ENCODE results near the gene PCCA.
A peak's percentile ranks its signal among the peaks of the same experiment; 100 is the strongest.

The PCCA gene

GRCh38 chr13:100476963-100477362, 388.1 kb downstream of the PCCA start:
- DNase-seq: no peak

DNA sequence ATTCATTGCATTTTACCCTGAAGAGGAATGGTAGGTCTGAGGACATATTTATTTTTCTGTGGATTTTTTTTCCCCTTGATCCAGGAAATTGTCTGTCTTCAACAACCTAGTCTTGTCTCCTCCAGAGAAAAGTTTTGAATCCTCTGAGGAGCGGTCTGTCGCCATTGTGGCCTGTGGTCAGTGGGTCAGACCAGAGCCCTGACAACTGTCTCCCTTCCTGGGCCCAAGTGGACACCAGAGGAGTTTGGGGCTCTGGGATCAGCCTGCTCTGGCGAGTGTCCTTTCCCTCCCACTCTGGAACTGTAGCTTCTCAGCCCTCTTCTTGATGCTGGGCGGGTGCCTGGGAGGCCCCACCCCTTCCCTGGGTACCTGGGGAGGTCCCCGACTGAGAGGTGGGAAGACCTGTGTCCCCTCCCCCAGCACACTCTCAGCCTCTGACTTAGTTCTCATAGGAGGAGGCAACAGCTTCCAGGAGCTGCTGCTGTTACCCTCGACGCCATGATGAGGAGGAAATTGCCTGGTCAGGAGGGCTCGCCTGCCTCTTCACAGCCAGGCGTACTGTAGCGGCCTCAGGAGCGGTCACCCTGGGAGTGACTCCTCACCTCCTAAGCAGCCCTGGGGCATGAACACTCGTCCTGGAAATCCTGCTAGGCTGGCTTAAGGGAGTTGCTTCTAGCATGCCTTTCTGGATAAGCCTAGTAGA, 389.4 kb downstream of the PCCA start:
- no peak for DNase-seq

DNA sequence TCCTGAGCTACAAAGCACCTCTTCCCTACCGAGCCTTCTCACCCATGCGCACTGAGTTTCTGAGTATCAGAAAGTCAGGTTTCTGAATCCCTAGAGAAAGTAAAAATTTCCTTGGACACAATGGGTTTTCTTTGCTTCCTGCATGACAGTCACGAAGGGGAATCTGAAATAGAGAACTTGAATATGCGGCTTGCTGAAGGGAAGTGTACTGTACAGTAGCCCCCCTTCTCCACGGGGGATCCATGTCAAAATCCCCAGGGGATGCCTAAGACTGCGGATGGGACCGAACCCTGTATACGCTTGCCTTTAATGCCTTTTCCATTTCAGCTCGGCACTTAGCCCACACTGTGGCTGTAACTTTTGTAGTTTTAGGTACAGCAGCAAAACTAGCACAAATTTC, 391.8 kb downstream of the PCCA start:
- DNase-seq: no peak

DNA sequence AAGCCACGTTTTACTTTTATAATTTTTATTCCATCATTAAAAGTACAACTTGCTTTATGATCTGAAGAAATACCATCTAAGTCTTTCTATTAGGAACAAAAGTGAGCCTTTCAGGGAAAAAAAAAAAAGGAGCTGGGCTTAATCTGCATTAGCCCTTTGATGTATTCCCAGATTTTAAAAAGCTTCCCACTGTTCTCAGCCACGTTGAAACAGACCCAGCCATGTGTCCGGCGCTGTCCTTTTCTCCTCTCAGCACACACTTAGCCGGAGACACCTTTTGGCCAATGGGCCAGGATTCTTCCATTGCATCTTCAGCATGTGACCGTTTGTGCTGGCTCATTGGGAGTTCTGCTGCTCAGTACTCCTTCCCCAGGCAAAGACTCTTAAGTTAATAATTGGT, 394.2 kb downstream of the PCCA start:
- no peak for DNase-seq

DNA sequence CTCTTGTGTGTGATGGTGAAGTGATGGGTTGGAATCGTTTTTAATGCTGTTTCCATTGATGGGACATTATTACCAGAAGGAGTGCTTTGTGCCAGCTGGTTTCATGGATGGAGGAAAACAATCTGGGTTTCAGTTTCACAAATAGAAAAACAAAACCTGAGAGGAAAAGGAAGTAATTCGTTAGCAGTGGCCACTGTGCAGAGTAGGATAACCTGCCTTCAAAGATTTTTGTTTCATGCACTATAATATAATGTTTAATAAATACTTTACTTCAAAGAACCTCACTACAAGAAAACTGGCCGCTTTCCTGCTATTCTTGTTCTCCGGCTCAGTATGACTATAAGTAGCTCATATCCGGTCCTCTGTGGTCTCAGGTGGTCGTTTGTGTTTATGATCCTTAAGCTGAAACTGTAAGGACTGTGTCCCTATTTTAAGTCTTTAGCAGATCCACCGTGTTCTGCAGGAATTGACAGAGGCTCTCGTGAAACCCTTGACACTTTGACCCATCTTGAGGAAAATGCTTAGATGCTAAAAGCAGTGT, 395.0 kb downstream of the PCCA start:
- no peak for DNase-seq

DNA sequence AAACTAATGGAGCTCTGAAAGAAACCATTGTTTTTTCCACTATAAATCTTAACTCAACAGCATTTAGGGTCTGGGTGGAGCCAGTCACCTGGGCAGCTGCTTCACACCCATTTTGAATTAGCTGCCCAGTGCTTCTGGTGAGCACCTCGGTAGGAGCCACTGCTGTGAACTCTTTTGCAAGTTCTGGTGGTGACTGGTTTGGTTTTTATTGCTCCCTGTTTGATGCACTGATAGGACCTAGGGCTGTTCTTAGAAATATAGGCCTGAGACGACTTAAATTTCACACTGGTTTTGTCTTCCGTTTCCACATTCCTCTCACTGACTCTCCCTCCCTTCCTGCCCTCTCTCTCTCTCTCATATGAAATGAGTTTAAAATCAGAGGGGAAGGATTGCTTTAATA, 395.8 kb downstream of the PCCA start:
- no peak for DNase-seq

DNA sequence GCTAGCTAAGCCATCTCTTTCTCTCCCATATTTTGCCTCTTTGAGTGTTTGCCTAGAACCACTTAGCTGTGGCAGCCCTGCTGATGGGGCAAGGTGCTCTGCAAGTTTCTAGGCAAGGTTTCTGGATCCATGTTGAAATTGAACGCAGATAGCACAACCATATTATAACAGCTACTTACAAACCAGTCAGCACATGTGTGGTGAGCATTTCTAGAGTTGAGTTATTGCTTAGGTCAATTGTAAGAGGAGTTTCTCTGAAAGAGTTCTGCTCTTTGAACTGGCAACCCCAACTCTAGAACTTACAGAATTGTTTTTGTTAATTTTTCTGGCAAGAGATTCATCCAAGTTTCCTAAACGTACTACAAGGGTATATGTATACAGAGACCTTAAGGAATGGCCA, 396.4 kb downstream of the PCCA start:
- DNase-seq: no peak

- no peak for DNase-seq
Measured at GRCh38 chr13:100490692-100491091, 401.8 kb downstream of the PCCA start.

DNA sequence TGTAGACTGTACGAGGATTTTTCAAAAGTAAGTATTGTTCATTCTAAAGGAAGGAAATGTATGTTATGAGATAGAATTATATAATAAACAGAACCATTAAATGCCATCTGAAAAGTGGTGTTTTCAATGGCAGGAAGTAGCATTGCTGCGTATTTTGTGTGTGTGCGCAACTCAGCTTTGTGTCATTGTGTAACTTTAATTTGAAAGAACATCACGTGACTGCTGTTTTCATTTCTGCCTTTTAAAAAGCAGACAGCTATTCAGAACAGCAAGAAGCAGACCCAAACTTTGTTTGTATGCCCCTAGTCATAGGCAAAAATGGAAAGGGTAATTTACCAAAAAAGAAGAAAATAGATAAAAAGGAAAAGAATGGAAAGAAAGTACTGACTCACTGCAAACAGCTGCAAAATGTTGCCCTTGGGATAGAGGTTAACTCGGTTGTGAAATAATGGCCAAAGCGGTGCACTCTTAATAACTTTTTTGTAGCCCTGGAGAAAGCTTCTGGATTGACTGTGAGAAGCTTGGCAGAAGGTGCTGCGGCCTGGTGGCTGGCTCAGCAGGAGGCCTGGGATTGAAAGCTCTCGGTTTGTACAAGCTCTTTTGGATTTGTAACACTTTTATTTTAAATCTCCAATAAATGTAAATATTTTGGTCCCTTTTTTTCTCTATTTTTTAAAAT, 402.4 kb downstream of the PCCA start:
- DNase-seq: no peak

DNA sequence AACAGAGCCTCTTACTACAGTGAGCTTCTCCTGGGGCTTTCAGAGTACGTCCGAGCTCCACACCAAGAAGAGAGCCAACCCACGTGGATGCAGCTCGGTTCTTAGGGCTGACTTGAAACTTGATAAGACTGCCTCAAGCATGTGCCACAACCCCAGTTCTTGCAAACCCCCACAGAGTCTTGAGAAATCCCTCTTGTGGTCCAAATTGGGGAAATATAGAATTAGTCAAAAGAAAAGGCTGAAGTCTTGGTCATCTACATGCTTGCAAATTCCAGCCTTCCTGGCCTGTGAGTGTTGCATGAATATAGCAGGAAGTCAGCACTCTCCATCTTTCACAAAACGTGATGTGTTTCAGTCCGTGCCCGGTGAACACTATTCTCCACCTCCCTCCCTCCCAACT, 404.5 kb downstream of the PCCA start:
- no peak for DNase-seq

DNA sequence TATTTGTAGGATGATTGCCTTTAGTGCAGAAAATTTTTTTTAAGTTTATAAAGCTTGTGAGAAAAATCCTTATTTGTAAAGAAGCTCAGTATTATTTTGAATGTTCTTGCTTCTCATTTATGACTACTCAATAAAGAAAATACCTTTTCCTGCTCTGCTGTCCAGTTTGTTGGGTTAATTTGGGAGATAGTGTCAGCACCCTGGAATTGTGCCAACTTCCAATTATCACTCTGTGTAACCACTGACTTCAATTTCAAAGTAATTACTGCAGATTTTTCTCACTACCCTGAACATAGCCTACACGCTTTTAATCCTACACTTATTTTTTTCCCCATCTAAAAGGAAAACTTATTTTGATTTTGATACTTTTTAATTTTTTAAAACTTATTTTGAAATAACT, 406.6 kb downstream of the PCCA start:
- no peak for DNase-seq

DNA sequence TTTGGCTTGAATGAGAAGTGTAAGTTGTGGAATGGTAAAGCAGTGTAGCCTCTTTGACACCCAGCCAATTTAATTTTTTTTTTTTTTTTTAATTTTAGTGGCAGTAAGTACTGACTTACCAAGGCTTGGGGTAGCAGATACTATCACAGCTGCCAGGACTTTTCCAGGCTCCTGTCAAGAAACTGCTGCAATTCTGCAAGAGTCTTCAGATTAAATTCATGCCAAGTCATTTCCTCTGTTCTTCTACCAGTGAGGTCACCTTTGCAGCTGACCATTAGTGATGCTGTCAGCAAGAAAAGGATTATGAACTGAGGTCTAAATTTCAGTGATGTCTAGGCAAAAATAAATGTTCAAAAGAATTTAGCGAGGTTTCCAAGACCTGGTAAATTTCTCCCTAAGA, 408.5 kb downstream of the PCCA start:
- DNase-seq: no peak

DNA sequence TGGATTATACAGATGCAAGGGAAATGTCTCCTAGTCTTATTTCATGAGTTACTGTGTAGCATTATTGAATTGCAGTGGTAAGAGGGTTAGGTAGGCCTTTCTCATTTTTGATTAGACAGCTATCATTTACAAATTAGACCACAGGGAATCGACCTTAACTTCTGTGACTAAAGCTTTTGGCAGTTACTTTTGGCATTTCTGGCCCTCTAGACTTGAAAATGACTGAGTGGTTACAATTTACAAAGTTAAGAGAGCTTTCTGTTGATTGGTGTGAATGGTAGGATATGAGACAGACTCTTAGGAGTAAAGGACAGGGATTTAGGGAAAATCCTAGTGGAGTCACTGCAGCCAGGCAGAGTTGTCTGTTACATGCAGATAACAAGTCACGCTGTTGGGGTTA, 413.6 kb downstream of the PCCA start:
- DNase-seq: no peak

- no peak for DNase-seq
Measured at GRCh38 chr13:100503622-100504021, 414.7 kb downstream of the PCCA start.

GRCh38 chr13:100506154-100506553, 417.3 kb downstream of the PCCA start:
- peak; percentile 61 for DNase-seq

DNA sequence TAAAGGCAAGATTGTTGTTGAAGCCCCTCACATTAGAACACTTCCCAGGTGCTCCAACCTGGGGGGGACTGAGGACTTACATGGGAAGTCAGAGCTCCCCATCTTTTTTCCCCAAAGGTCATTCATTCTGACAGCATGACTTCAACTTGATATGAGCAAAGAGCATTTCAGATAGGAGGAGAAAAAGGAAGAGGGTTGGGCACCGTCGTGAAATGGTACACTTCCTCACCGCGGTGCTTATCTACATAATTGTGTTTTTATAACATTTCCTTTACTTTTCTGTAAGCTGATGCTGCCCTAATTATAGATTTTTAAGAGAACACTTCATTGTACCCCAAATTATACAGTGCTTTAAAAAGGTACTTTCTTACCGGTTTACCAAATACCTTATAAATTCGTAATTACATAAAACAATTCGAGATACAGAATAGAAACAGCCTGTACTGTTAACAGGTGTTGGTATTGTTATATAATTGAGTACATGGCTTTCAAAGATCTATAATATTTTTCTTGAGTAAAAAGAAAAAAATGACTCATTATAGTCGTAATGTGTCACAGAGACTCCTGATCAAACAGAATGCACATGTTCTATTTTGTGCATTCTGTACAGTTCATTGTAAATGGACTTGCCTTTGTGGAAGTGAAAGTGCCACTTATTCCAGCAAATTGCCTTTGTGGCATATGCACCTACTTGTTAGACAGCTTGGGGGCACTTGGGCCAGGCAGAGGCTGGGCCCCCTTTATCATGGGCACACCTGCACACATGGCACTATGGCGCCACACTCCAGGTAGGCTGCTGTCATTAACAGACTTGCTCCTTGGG, 417.9 kb downstream of the PCCA start:
- DNase-seq: no peak

- DNase-seq: no peak
Measured at GRCh38 chr13:100508455-100508854, 419.6 kb downstream of the PCCA start.

- DNase-seq: no peak
Measured at GRCh38 chr13:100508996-100509395, 420.1 kb downstream of the PCCA start.

DNA sequence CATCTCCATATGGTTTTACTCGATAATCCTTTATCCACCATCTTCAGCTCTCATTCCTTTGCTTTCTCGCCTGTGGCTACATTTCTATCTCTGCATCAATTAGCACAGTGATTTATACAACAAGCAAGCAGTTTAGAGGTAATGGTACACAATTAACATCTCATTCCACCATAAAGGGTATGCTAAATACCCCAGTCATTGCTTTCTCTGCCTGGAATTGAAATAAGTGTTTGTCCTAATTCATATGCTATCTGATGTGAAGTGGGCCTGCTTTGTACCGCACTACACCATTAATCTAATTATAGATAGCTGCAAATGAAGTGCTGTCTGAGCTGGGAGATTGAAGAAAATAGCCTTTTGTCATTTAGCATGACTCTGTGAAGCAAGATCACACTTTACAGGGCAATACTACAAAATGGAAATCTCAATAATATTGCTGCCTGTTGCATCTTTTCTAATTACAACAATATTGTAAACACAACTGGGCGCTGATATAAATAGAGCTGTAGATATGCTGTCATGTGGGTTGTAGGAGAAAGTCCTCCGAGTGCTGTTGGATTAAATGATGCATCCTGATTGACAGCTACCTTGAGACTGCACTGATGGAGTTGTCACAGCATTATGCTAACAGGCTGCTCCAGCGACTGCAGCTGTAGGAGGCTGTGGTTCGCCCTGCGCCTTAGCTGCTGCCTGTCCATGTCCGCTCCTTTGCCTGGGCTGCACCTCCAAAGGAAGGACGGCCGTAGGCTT, 421.5 kb downstream of the PCCA start:
- no peak for DNase-seq

- DNase-seq: no peak
Measured at GRCh38 chr13:100511466-100511865, 422.6 kb downstream of the PCCA start.

DNA sequence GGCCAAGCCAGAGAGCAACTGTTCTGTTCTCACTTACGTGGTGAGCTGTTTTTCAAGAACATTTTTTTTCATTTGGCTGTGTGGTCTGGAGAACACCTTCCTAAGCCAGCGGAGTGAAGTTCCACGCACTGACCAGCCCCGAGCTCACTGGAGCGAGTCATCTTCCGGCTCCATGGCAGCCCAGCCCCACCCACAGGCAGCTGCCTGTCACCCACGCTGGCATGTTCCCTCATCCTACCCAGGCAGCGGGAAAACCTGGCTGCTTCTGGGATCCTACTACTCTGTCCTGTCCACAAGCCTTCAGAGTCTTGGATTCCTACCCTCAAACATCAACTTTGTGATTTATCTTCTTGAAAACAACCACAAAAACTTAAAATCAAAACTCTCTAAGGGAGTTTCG, 423.5 kb downstream of the PCCA start:
- DNase-seq: no peak

GRCh38 chr13:100513171-100513570, 424.3 kb downstream of the PCCA start:
- no peak for DNase-seq
